ENCODE results near the gene TAF11L13.
"Not testable (repeated sequence)": the region's sequence is repeated elsewhere in the genome, so short reads cannot be mapped to it uniquely, and the experiment has no call there.

The TAF11L13 gene

GRCh38 chr5:17631788-17632187, at the start of gene TAF11L13:
TSS of gene TAF11L13 (plus strand) at chr5:17632088.
- not testable (repeated sequence) for DNase-seq

GRCh38 chr5:17585658-17586057, 46.2 kb upstream of the TAF11L13 start, which contains the start of gene TAF11L7:
TSS of gene TAF11L7 (minus strand) at chr5:17585758.
- not testable (repeated sequence) for DNase-seq

DNA sequence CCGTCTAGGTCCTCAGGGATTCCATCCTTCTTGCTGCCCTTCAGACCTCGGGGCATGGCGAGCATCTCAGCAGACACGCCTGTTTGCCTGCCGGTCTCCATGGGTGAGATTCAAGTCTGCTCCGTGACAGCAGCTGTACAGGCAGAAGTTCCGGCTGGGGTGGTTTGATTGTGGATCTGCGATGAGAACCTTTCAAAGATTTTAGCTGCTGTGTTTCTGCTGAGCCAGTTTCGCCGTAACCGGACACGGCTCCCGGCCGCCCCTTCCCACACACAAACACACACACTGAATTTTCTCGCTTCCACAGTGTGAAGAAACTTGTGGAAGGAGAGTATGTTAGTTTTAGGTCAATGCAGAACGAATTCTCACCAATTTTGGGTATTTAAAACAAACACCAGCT, 41.0 kb upstream of the TAF11L13 start, which contains the start of gene TAF11L8:
Gene TAF11L8 (minus strand): TSS at position 101 of the 400 bp plus-strand sequence.
- not testable (repeated sequence) for DNase-seq

- not testable (repeated sequence) for DNase-seq
Observed at GRCh38 chr5:17594255-17594654, 37.6 kb upstream of the TAF11L13 start, which contains the start of gene TAF11L9. TSS of gene TAF11L9 (minus strand) at chr5:17594394.

- DNase-seq = not testable (repeated sequence)
Observed at GRCh38 chr5:17597728-17598127, 34.2 kb upstream of the TAF11L13 start, which contains the start of gene TAF11L10. TSS of gene TAF11L10 (minus strand) at chr5:17597828.

- DNase-seq = not testable (repeated sequence)
Observed at GRCh38 chr5:17603880-17604279, 28.0 kb upstream of the TAF11L13 start, which contains the start of gene TAF11L11. TSS of gene TAF11L11 (plus strand) at chr5:17604183.

DNA sequence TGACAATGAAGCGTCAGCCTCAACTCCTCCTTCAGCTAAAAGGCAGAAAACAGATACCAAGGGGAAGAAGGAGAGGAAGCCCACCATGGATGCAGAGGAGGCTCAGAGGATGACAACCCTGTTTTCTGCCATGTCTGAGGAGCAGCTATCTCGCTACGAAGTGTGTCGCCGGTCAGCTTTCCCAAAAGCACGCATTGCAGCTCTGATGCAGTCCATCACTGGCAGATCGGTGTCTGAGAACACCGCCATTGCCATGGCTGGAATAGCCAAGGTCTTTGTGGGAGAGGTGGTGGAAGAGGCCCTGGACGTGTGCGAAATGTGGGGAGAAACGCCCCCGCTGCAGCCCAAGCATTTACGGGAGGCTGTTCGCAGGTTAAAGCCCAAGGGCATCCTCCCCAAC, 26.9 kb upstream of the TAF11L13 start:
- no peak for DNase-seq

DNA sequence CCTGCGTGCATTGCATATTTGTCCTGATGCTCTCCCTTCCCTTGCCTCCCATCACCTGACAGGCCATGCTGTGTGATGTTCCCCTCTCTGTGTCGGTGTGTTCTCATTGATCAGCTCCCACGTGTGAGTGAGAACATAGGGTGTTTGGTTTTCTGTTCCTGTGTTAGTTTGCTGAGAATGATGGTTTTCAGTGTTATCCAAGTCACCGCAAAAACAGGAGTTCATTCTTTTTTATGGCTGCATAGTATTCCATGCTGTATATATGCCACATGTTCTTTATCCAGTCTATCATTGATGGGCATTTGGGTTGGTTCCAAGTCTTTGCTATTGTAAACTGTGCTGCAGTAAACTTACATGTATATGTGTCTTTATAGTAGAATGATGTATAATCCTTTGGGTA, 24.4 kb upstream of the TAF11L13 start:
- not testable (repeated sequence) for DNase-seq

DNA sequence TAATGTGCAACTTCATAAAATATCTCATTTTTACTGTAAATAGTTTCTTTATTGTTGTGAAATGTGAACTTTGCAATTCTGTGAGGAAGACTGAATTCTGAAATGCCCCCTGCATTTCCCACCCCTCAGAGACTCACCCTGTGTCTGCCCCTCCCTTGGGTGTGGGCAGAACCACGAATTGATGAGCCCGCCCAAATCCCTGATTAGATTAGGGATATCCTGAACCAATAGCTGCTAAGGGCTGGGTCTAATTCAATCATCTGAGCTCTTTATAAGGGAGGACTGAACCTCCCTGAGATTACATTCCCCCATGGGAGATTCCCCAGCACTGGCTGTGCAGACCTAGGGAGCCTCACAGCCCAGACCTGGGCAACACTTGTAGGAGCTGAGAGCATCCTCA, 21.8 kb upstream of the TAF11L13 start, which contains the start of gene TAF11L12:
Gene TAF11L12 (plus strand): TSS at position 301 of the 400 bp plus-strand sequence.
- DNase-seq = not testable (repeated sequence)

DNA sequence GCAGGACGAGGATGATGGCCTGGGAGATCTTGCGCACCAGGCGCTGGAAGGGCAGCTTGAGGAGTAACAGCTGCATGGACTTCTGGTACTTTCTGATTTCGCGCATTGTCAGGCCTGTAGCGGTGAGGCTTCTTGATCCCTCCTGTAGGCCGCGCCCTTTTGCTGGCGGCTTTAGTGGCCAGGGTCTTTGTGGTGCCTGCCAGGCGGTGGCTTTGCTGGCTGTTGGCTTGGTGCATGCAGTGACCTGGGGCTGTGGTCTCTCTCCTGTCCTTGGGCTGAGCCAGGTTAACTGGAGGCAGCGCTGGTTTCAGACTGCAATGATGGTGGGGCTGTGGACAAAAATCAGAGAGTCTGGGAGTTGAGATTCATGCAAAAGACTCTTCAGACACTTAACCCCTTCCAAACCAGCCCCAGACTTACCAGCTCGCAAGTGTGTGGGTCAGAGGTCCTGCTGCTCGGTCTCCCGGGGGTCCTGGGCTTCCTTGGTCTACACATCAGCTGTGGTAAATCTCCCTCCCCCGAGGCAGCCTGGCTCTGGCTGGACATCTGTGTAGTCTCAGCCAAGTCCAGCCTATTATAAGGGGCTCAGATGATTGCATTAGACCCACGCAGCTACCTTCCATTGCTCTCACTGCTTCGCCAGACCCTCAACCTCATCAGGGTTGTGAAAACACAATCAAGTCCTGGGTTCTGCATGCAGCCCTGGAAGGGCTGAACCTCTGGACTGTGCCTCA, 16.8 kb upstream of the TAF11L13 start:
- no peak for DNase-seq

DNA sequence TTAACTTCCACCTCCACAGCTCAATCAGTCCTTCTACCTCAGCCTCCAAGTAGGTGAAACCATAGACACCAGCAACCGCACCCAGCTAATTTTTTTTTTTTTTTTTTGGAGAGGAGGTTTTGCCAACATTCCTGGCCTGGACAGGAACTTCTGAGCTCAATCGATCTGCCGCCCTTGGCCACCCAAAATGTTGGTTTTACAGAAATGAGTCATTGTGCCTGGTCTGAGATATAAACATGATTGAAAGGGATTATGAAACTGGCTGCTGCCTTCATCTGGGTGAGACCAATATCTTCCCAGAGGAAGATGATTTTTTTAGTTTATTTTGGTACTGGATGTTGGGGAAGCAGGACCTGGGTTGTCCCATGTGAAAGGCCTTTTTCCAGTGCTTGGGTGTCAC, 12.5 kb upstream of the TAF11L13 start:
- DNase-seq = no peak

DNA sequence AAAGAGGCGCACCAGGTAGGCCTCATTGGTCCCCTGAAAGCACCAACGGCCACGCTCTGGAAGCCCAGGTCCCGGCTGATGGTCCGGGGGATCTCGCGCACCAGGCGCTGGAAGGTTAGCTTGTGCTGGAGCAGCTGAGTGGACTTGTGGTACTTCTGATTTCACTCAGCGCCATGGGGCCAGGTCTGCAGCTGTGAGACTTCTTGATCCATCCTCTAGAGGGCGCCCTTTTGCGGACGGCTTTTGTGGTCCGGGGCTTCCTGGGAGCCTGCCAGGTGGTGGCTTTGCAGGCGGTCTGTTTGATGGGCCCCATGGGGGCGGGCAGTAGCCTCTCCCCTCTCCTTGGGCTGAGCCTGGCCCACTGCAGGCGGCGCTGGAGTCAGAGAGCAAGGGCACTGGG, 11.3 kb upstream of the TAF11L13 start:
- DNase-seq = no peak

- no peak for DNase-seq
Observed at GRCh38 chr5:17625686-17626085, 6.2 kb upstream of the TAF11L13 start.

DNA sequence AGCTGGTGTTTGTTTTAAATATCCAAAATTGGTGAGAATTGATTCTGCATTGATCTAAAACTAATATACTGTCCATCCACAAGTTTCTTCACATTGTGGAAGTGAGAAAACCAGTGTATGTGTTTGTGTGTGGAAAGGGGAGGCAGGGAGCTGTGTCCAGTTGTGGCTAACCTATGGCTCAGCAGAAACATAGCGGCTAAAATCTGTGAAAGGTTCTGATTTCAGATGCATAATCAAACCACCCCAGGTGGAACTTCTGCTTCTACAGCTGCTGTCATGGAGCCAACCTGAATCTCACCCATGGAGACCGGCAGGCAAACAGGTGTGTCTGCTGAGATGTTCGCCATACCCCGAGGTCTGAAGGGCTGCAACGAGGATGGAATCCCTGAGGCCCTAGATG, 2.3 kb downstream of the TAF11L13 start, which contains the start of gene TAF11L14:
Gene TAF11L14 (plus strand): TSS at position 301 of the 400 bp plus-strand sequence.
- DNase-seq = no peak

DNA sequence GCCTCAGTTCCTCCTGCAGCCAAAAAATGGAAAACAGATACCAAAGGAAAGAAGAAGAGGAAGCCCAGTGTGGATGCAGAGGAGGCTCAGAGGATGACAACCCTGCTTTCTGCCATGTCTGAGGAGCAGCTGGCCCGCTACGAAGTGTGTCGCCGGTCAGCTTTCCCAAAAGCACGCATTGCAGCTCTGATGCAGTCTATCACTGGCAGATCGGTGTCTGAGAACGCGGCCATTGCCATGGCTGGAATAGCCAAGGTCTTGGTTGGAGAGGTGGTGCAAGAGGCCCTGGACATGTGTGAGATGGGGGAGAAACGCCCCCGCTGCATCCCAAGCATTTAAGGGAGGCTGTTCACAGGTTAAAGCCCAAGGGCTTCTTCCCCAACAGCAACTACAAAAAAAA, 17.3 kb downstream of the TAF11L13 start:
- DNase-seq = not testable (repeated sequence)

GRCh38 chr5:17655201-17655759, 23.4 kb downstream of the TAF11L13 start:
- not testable (repeated sequence) for DNase-seq

- DNase-seq = no peak
Observed at GRCh38 chr5:17655921-17656320, 24.0 kb downstream of the TAF11L13 start.

DNA sequence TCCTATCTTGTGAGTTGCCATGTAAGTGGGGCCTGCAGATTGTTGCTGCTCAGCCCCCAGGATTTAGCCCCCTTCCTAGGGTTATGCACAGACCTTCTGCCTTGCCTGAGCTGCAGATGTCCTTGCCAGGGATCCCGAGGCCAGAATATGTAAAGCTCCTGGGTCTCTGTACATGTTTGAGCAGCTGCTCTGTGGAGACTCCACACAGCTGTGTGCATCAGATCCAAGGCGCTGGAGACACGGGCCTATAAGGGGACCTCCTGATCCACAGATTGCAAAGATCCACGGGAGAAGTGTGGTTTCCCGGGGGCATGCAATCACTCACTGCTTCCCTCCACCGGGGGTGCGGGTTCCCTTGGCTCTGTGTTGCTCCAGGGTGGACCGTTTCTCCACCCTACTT, 31.3 kb downstream of the TAF11L13 start:
- DNase-seq = no peak

DNA sequence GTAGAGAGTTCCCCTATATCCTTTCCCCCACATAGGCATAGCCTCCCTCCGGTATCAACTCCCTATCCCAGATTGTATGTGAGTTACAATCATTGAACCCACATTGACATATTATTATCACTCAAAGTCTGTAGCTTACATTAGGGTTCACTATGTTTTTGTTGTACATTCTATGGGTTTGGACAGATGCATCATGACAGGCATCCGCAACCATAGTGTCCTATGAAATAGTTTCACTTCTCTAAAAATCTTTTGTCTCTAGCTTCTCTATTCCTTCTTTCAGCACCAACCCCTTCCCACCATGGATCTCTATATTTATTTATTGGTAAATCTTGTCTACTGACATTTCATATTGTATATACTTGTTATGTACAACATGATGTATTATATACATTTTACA, 33.9 kb downstream of the TAF11L13 start:
- DNase-seq = no peak

DNA sequence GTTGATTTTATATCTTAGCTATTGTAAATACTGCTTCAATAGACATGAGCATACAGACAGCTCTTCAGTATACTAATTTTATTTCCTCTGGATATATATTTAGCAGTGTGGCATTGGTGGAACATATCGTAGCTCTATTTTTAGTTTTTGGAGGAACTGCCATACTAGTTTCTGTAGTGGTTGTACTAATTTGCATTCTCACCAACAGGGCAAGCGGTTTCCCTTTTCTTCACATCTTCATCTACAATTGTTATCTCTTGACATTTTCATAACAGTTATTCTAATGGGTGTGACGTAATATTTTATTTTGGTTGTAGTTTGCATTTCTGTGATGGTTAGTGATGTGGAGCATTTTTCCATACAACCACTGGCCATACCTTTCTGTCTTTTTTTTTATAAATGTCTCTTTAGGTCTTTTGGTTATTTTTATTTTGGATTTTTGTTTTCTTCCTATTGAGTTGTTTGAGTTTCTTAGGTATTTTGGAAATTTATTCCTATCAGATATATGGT, 34.9 kb downstream of the TAF11L13 start:
- no peak for DNase-seq

GRCh38 chr5:17670353-17670752, 38.5 kb downstream of the TAF11L13 start:
- DNase-seq = no peak

GRCh38 chr5:17678751-17679324, 47.0 kb downstream of the TAF11L13 start:
- no peak for DNase-seq

GRCh38 chr5:17679597-17680203, 47.8 kb downstream of the TAF11L13 start:
- no peak for DNase-seq
